Measurements from ENCODE around the gene KANK2. TPM values are rescaled to one million over a fixed set of nuclear protein-coding genes. Genes with fewer than 3 reads are reported as not detected.
A peak's percentile ranks its signal among the peaks of the same experiment; 100 is the strongest.
"Not testable (repeated sequence)": the region's sequence is repeated elsewhere in the genome, so short reads cannot be mapped to it uniquely, and the experiment has no call there.

KANK2 gene
- total and polyA plus RNA-seq, 2 of the 13 experiments (the other 11 are each of a cell fraction or from before 2014, with no cell fraction given) = 5.7 to 12.9 TPM

DNA sequence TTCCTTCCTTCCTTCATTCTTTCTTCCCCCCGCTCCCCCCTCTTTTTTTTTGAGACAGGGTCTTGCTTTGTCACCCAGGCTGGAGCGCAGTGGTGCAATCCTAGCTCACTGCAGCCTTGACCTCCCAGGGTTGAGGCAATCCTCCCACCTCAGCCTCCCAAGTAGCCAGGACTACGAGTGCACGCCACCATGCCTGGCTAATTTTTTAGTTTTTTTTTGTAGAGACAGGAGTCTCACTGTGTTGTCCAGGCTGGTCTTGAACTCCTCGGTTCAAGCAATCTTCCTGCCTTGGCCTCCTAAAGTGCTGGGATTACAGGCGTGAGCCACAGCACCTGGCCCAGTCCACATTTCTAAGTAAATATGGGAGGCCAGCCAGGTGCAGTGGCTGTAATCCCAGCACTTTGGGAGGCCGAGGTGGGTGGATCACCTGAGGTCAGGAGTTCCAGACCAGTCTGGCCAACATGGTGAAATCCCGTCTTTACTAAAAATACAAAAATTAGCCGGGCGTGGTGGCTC, 57.3 kb downstream of the KANK2 start:
- ChIA-PET POLR2A (interaction anchor here (1.3 to 2.0 kb wide), 2 partner anchors 16 to 96 kb away, joined by 4 to 9 read pairs; partner anchors contain the start of gene SPC24), CTCF (ENCODE audit: low intra/inter-chr PET ratio, low total read pairs) (interaction anchor here (3.4 kb wide), 1 partner anchor 63 kb away, joined by 53 read pairs; no protein-coding TSS in a partner anchor)
- BruUV-seq (replicated peaks); H3K9ac ChIP-seq (ENCODE audit: insufficient read depth, low read depth, low read length); in situ Hi-C loops (cut with HindIII; ENCODE audit: extremely low pct_ligation_motif_present, low pct_unique_long_range_greater_than_20kb); FAIRE-seq; intact Hi-C loops (cut with micrococcal nuclease; ENCODE audit: unreplicated experiment); ATAC-seq; H3K9me3 ChIP-seq (ENCODE audit: low read length); H4K20me1 ChIP-seq (ENCODE audit: insufficient read depth, low read length); DNase-seq (ENCODE audit: low spot score); H2AFZ ChIP-seq (ENCODE audit: low read length); H3K79me2 ChIP-seq (ENCODE audit: insufficient read depth, low read length); H3K4me2 ChIP-seq (ENCODE audit: low read depth, low read length); H3K27me3 ChIP-seq (ENCODE audit: control insufficient read depth in 1 of 2, insufficient read depth in 2 of 2, low read length in 2 of 2); H3K27ac ChIP-seq (ENCODE audit: extremely low read length, insufficient read depth, low read length); H3K4me3 ChIP-seq (replicated peaks in 1 of 3; ENCODE audit: insufficient read depth in 1 of 3, low read depth in 2 of 3, low read length in 3 of 3); H3K36me3 ChIP-seq (replicated peaks in 1 of 2; ENCODE audit: control insufficient read depth in 1 of 2, insufficient read depth in 2 of 2, low read length in 2 of 2): not testable (repeated sequence)
- 68% methylated on average over 10 of the region's 10 CpGs for WGBS (ENCODE audit: low lambda C conversion rate)
- H3K4me1 ChIP-seq (ENCODE audit: insufficient read depth, low read length) = peaks cover 78% of the 10 kb centered on the region
- TF ChIP-seq ZMYM3 (CRISPR knock-in tag; IDR thresholded peaks at IDR 0.05) (0 out of 2 replicates have a peak, but pooled peaks have one; percentile 47), ZNF121 (CRISPR knock-in tag; IDR thresholded peaks at IDR 0.05) (peak; percentile 86), ZNF460 (CRISPR knock-in tag; IDR thresholded peaks at IDR 0.05; ENCODE audit: borderline replicate concordance) (peak; percentile 65; the same call in 1 of the 2 replicates)
- TF ChIP-seq, protein P1, sequence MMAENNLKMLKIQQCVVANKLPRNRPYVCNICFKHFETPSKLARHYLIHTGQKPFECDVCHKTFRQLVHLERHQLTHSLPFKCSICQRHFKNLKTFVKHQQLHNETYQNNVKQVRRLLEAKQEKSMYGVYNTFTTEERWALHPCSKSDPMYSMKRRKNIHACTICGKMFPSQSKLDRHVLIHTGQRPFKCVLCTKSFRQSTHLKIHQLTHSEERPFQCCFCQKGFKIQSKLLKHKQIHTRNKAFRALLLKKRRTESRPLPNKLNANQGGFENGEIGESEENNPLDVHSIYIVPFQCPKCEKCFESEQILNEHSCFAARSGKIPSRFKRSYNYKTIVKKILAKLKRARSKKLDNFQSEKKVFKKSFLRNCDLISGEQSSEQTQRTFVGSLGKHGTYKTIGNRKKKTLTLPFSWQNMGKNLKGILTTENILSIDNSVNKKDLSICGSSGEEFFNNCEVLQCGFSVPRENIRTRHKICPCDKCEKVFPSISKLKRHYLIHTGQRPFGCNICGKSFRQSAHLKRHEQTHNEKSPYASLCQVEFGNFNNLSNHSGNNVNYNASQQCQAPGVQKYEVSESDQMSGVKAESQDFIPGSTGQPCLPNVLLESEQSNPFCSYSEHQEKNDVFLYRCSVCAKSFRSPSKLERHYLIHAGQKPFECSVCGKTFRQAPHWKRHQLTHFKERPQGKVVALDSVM (CRISPR knock-in tag; IDR thresholded peaks at IDR 0.05) = peak; percentile 86; the same call in 1 of the 2 replicates

Data from HepG2 (cell line).